Sigmoid colon (tissue), 7 donors: Measurements from ENCODE around the gene PPIA. TPM values are rescaled to one million over a fixed set of nuclear protein-coding genes. Genes with fewer than 3 reads are reported as not detected.

Experiments
- DNase-seq: peaks from one replicate; pipeline ENCODE4 v3.0.0-alpha.2; 2019
- H3K27ac ChIP-seq, 4 donors: fragments of 200-600 bp; sonication (generic); one replicate each; pipeline ENCODE4 v1.5.1; 2016 to 2019; ENCODE audit warnings: mild to moderate bottlenecking in 1 of 4
- H3K27me3 ChIP-seq, 3 donors: fragments of 200-600 bp; sonication (generic); one replicate each; pipeline ENCODE4 v1.5.1; 2019; ENCODE audit warnings: mild to moderate bottlenecking in 1 of 3
- H3K36me3 ChIP-seq, 4 donors: fragments of 200-600 bp; sonication (generic); one replicate each; pipeline ENCODE4 v1.5.1; 2016 to 2019
- H3K4me1 ChIP-seq, 4 donors: fragments of 200-600 bp; sonication (generic); one replicate each; pipeline ENCODE4 v1.5.1; 2017 to 2019
- H3K4me3 ChIP-seq, 4 donors: fragments of 200-600 bp; sonication (generic); one replicate each; pipeline ENCODE4 v1.5.1; 2017 to 2019; ENCODE audit warnings: mild to moderate bottlenecking in 2 of 4, moderate library complexity in 1 of 4
- H3K9me3 ChIP-seq, 4 donors: fragments of 200-600 bp in 3 of 4; sonication (generic) in 3 of 4; one replicate each; pipeline versions ENCODE4 v1.5.1 to v1.6.1; 2013 to 2019
- CTCF ChIP-seq, 4 experiments: fragments of 450-650 bp in 3 of 4; fragments of 200-600 bp in 1 of 4; IDR thresholded peaks; one replicate each; pipeline ENCODE4 v1.5.1; 2016 to 2019; ENCODE audit warnings: antibody characterized with exemption in 4 of 4, mild to moderate bottlenecking in 3 of 4, moderate library complexity in 2 of 4
- EP300 ChIP-seq, 4 donors: sonication (generic); formaldehyde crosslinking; IDR thresholded peaks; one replicate each; pipeline ENCODE4 v1.6.1; 2017; ENCODE audit warnings: antibody characterized with exemption in 4 of 4
- POLR2A ChIP-seq, 2 donors: fragments of 450-650 bp; IDR thresholded peaks; one replicate each; pipeline ENCODE4 v1.6.1; 2016; ENCODE audit warnings: antibody characterized with exemption in 2 of 2, mild to moderate bottlenecking in 2 of 2, moderate library complexity in 2 of 2
- POLR2AphosphoS5 ChIP-seq, 4 donors: sonication (generic); formaldehyde crosslinking; IDR thresholded peaks; one replicate each; pipeline ENCODE4 v1.6.1; 2017; ENCODE audit warnings: antibody characterized with exemption in 4 of 4
- WGBS, 2 donors: extraction: QIAGEN DNeasy Blood & Tissue Kit; methylation state at CpG; one replicate each; pipeline ENCODE4 v1.1.7; 2013; 5-methylcytosine and 5-hydroxymethylcytosine counted together
- intact Hi-C: fragments of 100-400 bp; cut with DNase I; formaldehyde crosslinking; loops from one replicate; pipeline ENCODE4 v1.15.1; 2023
- polyA plus RNA-seq, 3 donors: library from polyadenylated mRNA; stranded (reverse); fragments of 200-250 nt; gene quantifications; one replicate each; pipeline ENCODE4 v1.2.3, GENCODE V29; 2013
- total RNA-seq, 4 donors: library from RNA; depleted of rRNA; stranded (reverse); fragments of >200 nt; gene quantifications; one replicate each; pipeline ENCODE4 v1.1.0, GENCODE V29; 2016
- donor health status: healthy with polysubstance abuse.
- donor health status: Bipolar disorder and iron deficiency.
- donor health status: healthy.

The PPIA gene
- total and polyA plus RNA-seq, 7 donors = 1,033 to 3,915 (median 1,396) TPM

- Histone ChIP-seq H3K27me3 (no peaks in the 10 kb centered on the region), H3K9me3 (no peaks in the 10 kb centered on the region), H3K27ac (peak overlapping the region in 2 of 4 donors; percentile 27 to 94), H3K4me1 (peaks cover 0 to 49% (median 27%) of the 10 kb centered on the region in 4 donors), H3K4me3 (no peak overlapping the region), H3K36me3 (no peaks in the 10 kb centered on the region)
- 82 to 86% methylated on average over 3 of the region's 3 CpGs for WGBS, 2 donors
- intact Hi-C loops = no loop called here
- no peak for TF ChIP-seq POLR2A (IDR thresholded peaks at IDR 0.05)
- no peak for TF ChIP-seq CTCF (IDR thresholded peaks at IDR 0.05)
- no peak for TF ChIP-seq POLR2AphosphoS5 (IDR thresholded peaks at IDR 0.05)
- TF ChIP-seq EP300 (IDR thresholded peaks at IDR 0.05) = no peak
- DNase-seq = no peak
These were observed 46.1 kb upstream of the PPIA start for GRCh38 chr7:44750424-44750823.

- H3K4me1 ChIP-seq = peaks cover 0 to 55% (median 34%) of the 10 kb centered on the region in 4 donors
- no peaks in the 10 kb centered on the region for H3K9me3 ChIP-seq
- 37 to 40% methylated on average over 6 of the region's 6 CpGs for WGBS, 2 donors
- intact Hi-C loops = no loop called here
- H3K4me3 ChIP-seq = no peak overlapping the region
- peak overlapping the region in 2 of 4 donors; percentile 1 to 18 for H3K27ac ChIP-seq
- TF ChIP-seq CTCF (IDR thresholded peaks at IDR 0.05) (no peak), EP300 (IDR thresholded peaks at IDR 0.05) (no peak), POLR2AphosphoS5 (IDR thresholded peaks at IDR 0.05) (no peak), POLR2A (IDR thresholded peaks at IDR 0.05) (no peak)
- H3K27me3 ChIP-seq = no peaks in the 10 kb centered on the region
- no peaks in the 10 kb centered on the region for H3K36me3 ChIP-seq
- no peak for DNase-seq
These were observed 45.4 kb upstream of the PPIA start for GRCh38 chr7:44750921-44751571.

- no peak for TF ChIP-seq CTCF (IDR thresholded peaks at IDR 0.05)
- TF ChIP-seq EP300 (IDR thresholded peaks at IDR 0.05) = no peak
- TF ChIP-seq POLR2AphosphoS5 (IDR thresholded peaks at IDR 0.05) = no peak
- TF ChIP-seq POLR2A (IDR thresholded peaks at IDR 0.05) = no peak
- WGBS, 2 donors = 91 to 97% methylated on average over 2 of the region's 2 CpGs
- no peaks in the 10 kb centered on the region for H3K27me3 ChIP-seq
- no peak overlapping the region for H3K27ac ChIP-seq
- H3K9me3 ChIP-seq = no peaks in the 10 kb centered on the region
- H3K4me3 ChIP-seq = no peak overlapping the region
- H3K4me1 ChIP-seq = peaks cover 0 to 68% (median 51%) of the 10 kb centered on the region in 4 donors
- intact Hi-C loops = no loop called here
- DNase-seq = no peak
- H3K36me3 ChIP-seq = peaks cover 0 to 14% (median 6%) of the 10 kb centered on the region in 4 donors
These were observed 43.7 kb upstream of the PPIA start for GRCh38 chr7:44752822-44753221.

- H3K27ac ChIP-seq = peak overlapping the region; percentile 41 to 69 (median 66)
- no peaks in the 10 kb centered on the region for H3K27me3 ChIP-seq
- WGBS, 2 donors = 59 to 87% methylated on average over 11 of the region's 11 CpGs
- H3K36me3 ChIP-seq = peaks cover 0 to 34% (median 18%) of the 10 kb centered on the region in 4 donors
- H3K4me3 ChIP-seq = no peak overlapping the region
- no peaks in the 10 kb centered on the region for H3K9me3 ChIP-seq
- intact Hi-C loops = no loop called here
- DNase-seq = no peak
- peaks cover 0 to 60% (median 46%) of the 10 kb centered on the region in 4 donors for H3K4me1 ChIP-seq
- TF ChIP-seq EP300 (IDR thresholded peaks at IDR 0.05) = no peak
These were observed 41.4 kb upstream of the PPIA start for GRCh38 chr7:44754802-44755697.
